Esophagus squamous epithelium (tissue), 4 donors: ENCODE results near the gene ZMYM1.

Experiments used
- POLR2A ChIP-seq, 4 donors: fragments of 450-650 bp; IDR thresholded peaks; one replicate each; pipeline ENCODE4 v1.6.1; 2017; ENCODE audit warnings: antibody characterized with exemption in 4 of 4, mild to moderate bottlenecking in 4 of 4, moderate library complexity in 3 of 4
- TF ChIP-seq, protein P1 (sequence below), 6 experiments: fragments of 450-650 bp in 4 of 6; fragments of 200-600 bp in 2 of 6; sonication (generic) in 2 of 6; IDR thresholded peaks; one replicate each; pipeline ENCODE4 v1.5.1; 2016 to 2019; ENCODE audit warnings: antibody characterized with exemption in 6 of 6, mild to moderate bottlenecking in 4 of 6, moderate library complexity in 4 of 6

- TF ChIP-seq, protein P1, sequence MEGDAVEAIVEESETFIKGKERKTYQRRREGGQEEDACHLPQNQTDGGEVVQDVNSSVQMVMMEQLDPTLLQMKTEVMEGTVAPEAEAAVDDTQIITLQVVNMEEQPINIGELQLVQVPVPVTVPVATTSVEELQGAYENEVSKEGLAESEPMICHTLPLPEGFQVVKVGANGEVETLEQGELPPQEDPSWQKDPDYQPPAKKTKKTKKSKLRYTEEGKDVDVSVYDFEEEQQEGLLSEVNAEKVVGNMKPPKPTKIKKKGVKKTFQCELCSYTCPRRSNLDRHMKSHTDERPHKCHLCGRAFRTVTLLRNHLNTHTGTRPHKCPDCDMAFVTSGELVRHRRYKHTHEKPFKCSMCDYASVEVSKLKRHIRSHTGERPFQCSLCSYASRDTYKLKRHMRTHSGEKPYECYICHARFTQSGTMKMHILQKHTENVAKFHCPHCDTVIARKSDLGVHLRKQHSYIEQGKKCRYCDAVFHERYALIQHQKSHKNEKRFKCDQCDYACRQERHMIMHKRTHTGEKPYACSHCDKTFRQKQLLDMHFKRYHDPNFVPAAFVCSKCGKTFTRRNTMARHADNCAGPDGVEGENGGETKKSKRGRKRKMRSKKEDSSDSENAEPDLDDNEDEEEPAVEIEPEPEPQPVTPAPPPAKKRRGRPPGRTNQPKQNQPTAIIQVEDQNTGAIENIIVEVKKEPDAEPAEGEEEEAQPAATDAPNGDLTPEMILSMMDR (IDR thresholded peaks at IDR 0.05) = no peak
- no peak for TF ChIP-seq POLR2A (IDR thresholded peaks at IDR 0.05)
These were observed 46.8 kb upstream of the ZMYM1 start for GRCh38 chr1:35032384-35032739.
